Activated CD4-positive, CD25-positive, alpha-beta regulatory T cell treated with anti-CD3 and anti-CD28 coated beads, Interleukin-2, amount 50 U/mL, for 72 hours (primary cell): ENCODE results near the gene ADGRG1.

Experiments
- DNase-seq: peaks from one replicate; pipeline ENCODE4 v3.0.0; 2021

The ADGRG1 gene

DNA sequence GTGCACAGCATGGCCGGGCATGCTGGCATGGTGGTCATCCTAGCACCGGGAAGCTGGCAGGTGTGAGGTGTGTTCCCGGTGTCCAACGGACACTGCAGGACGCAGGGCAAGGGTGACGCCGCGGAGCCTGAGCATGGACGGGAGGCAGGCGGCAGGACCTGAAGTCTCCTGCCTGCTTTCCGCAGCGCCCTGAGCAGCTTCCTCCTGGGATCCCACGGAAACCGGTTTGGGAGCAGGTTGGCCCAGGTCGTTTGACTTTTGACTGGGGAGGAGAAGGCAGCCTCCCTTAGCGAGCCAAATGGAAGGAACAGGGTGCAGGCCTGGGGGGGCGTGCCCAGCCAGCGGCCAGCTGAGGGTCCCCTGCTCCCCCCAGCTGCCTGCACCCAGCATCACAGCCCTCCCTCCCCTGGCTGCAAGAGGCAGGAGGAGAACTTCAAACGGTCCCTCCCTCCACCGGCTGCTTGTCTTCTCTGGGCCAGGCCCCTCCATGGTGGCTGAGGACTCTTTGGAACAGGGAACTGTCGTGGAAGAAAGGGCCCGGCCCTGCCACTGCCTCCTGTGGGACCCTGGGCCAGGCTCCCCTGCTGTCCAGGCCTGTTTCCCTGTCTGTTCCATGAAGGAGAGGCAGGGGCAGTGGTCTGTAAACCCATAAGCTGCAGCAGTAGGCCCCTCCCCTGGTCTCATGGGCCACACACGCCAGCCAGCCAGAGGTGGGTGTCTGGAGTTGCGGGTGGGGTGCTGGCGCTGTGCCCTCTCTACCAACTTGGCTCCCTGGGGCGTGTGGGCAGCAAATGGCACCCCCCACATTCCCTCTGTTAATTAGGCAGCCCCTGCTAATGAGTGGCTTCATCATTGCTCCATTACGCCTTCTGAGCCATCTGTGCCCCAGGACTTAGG is 7.8 kb upstream of the ADGRG1 start:
- no peak for DNase-seq

DNA sequence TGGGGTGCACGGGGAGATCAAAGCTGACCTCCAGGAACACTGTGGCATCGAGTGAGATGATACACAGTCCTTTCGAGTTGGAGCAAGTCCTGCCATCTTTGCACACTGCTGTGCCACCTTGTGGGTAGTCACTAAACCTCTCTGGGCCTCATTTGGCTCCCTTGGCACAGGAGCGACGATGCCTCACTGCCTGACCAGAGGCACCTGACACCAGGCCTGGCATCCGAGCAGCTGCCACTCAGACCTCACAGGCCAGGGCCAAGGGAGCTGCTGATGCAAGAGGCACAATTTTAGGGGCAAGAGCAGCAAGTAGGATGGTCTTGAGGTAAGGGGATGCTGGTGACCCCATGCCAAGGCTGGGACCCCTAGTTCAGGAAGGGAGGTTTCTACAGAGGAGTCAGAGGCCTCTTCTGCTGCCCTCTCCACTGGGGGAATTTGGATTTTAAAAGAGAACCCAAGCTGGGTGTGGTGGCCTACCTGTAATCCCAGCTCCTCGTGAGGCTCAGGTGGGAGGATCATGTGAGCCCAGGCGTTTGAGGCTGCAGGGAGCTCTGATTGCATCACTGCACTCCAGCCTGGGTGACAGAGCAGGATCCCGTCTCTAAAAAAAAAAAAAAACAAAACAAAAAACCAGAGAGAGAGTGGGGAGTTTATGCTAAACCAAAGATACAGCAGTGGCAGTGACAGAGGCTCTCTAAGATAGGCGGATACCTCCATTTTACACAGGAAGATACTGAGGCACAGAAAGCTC is 6.7 kb upstream of the ADGRG1 start:
- no peak for DNase-seq

DNA sequence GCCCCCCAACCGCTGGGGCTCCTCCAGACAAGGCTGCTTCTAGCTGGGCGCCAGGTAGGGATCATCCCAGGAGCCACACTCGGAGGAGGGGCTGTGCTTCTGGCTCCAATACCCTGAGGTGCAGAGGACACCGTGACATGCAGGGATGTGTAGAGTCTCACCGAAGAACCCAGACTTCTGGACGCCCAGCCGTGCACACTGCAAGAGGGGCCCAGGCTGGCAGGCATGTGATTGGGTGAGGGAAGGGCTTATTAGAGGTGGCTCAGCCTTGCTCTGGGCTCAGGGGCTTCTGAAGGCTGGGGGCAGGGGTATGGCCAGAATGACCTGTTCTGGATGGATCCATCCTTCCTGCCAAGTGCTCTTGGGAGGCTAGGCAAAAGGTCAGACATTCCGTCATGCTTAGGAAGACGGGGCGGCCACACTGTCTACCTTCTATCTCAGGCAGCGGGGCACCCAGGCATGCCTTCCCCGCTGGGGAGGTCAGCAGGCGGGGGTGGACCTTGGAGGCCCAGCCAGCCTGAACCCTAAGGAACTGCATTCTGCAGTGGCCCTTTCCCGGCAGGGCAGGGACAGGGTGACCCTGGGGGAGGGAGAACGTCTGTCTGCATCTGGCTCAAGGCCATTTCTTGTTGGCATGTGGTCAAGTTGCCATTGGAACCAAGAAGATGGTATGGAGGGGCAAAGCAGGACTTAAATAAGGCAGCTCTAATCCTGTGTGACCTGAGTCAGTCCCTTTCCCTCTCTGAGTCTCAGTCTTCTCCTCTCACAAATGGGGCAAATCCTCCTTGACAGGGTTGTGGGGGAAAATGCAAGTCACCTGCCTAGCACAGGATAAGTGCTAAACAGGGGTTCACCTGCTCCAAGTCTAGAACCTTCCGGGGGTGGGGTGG is 5.8 kb upstream of the ADGRG1 start:
- no peak for DNase-seq

DNA sequence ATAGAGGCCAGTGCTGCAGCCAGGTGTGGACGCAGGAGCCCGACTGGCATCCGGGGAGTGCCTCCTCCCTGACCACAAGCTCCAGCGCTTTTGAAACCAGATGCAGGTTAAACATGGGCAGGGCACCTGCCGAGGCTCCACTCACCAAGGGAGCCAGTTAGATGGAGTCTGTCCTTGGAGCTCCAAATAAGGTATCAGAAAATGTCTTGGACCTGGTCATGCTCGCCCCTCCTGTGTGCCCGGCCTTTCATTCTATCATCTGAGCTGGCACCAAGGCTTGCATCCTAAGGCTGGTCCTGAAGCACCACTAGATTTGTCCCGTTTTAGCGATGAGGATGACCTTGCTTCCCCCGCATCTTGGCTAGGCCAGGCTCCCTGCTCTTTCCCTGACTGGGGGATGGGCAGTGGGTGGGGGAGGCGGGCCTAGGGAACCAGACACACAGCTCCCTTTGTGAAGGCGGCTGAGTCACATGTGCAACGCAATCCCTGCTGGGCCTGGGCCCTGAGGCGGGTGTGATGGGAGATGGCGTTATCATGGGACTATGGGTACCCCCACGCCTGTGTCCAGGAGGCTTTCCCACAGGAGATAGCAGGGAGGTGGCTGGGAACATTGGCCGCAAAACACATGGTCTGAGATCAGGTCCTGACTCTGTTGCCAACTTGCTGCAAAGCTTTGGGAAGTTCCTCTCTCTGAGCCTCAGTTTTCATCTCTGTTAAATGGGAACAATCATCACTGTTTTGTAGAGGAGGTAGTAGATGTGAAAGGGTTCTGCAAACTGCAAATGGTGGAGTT is 5.0 kb upstream of the ADGRG1 start:
- no peak for DNase-seq

DNA sequence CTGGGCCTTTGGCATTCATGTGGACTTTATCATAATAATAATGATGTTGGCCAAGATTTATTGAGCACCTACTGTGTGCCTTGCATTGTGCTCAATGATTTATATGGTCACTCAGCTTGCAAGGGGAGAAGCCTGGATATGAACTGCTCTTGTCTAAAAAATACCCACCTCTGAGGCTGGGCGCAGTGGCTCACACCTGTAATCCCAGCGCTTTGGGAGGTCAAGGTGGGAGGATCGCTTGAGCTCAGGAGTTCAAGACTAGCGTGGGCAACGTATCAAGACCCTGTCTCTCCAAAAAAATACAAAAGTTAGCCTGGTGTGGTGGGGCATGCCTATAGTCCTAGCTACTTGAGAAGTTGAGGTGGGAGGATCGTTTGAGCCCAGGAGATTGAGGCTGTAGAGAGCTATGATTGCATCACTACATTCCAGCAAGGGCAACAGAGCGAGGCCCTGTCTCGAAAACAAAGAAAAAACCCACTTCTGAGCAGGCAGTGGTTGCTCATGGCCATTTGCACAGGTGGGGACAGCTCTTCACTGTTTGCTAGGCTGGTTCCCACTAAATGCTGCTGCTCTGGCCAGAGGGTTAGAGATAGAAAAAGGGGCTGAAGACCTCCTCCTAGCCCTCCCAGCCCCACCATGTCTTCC is 4.3 kb upstream of the ADGRG1 start:
- no peak for DNase-seq

DNA sequence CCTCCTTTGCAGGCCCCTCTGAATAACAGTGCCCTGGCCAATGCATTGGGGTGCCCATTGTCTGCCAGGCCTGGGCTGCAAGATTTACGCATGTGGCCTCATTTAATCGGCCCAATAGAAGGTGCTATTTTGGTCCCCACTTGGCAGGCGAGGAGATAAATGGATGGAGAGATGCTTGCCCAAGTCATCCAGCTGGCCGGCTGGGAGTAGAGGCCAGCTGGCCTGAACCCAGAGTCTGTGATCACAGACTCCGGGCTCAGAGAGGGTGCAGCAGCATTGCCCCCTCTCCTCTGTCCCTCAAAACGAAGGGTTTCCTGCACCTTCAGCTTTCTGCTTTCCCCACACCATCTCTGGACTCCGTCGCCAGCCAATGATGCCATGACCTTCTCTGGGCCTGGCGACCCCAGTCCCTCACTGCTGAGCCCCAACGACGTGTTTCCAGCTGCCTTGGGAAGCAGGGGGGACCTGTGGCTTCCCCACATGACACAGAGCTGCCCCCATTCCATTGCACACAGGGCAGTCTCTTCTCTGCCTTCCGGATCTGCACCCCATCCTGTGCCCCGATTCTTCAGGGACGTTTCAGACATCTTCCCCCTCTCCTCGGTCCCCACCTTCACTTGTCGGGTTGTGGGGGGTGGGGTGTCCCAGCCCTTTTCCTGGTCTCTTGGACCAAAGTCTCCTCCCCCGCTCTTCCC is 3.5 kb upstream of the ADGRG1 start:
- DNase-seq: no peak

DNA sequence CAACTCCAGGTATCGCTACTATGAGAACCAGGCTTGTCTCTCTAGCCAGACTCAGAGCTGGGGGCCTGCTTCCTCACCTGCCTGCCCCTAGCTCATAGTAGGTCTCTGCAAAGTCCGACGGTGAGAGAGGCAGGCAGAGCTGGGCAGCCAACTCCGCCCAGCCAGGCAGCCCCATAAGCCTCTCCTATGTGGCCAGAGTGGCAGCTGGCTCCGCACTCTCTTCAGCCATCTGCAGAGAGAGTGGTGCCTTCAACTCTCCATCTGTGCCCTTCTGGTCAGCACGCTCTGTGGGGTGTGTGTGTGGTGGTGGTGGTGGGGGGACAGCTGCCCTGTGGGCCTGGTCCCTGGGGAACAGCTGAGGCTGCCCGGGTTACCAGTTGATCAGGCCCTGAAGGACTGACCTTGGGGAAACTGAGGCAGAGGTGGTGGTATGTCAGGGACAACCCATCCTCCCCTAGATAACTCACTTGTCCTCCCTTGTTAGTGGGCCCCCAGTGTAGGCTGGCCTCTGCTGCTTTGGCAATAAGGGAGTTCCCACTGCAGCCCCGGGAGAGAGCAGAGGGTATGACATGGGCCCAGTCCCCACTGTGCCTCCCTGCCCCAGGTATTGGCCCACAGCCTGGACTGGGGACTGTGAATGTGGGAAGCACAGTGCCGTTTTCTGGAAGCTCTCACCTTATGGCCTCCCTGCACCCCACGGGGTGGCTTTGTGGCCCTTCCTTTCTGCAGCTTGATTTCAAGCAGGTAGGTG is 1.8 kb upstream of the ADGRG1 start:
- no peak for DNase-seq

DNA sequence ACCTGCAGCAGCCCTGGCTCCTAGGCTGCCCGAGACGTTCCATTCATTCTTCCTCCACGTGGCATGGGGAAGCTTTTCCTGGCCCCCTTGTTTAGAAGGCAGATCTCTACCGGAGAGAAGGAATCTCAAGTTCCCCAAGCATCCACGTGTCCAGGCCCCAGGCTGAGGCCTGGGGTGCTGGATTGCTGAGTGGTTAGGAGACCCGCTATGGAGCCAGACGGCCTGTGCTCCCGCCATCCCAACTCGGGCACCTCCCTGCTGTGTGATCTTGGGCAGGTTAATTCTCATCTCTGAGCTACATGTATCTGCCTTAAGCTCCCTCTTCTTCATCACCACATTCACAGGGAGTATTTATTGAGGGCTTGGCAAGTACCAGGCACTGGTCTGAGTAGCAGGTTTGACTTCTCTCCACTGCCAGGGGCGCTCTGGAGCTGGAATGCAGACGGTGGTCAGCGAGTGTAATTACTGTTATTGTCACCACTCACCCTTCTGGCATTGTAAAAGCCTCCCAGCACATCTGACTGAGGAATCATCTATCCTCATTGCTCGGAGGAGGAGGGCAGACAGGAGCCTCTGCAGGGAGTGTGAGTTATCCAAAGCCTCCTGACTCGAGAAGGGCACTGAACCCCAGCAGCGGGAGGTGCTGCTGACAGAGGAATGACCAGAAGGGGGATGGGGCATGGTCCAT is 1.1 kb upstream of the ADGRG1 start:
- no peak for DNase-seq

DNA sequence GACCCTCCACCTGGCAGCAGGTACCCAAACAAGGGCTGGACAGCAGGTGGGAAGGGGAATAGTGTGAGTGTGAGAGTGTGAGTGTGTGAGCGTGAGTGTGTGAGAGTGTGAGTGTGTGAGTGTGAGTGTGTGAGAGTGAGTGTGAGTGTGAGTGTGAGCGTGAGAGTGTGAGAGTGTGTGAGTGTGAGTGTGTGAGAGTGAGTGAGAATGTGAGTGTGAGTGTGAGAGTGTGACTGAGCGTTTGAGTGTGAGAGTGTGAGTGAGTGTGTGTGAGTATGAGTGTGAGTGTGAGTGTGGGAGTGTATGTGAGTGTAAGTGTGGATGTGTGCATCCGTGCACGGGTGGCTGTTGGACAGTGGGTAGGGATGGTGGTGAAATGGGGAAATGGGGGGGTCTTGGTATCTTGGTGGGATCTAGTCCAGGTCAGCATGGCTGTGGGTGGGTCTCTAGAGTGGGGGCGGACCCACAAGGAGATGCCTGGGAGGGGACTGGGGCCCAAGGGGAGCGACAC is 408 bp downstream of the ADGRG1 start:
- DNase-seq: no peak

DNA sequence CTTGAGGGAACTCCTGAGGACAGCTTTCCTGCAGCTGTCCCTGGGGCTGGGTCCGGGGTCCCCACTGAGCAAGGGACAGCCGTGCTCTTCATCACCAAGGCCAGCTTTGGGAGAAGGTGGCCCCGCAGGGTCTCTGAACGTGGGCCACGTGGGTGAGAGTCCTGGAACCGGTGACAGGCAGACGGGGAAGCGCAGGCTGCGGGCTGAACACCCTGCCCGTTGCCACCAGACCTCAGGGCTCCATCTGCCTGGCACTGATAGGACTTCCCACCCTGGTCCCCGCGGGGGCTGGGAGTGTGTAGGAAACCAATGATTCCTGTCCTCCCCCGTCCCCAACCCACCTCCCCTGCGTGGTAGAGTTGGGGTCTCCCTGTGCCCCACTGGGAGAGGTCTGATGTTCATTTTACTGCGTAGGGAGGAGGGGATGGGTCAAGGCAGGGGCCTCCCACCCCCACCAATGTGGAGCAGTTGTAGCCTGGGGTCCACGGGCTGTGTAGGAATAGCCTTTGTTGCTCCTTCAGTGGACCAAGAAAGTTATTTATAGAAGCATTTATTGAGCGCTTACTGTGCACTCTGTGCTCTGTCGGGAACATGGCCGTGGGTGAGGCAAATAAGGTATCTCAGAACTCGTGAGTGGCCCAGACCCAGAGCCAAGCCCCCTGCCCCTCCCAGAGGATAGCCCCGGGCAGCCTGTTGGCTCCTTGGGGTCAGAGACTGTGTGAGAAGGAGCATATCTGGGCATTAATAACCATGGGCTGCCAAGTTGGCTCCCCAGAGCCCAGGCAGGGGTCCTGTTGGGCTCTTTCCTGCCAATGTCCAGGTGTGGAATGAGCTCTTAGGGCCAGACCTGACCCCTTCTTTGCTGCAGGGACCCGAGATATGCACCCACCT is 1.3 kb downstream of the ADGRG1 start:
- DNase-seq: no peak

DNA sequence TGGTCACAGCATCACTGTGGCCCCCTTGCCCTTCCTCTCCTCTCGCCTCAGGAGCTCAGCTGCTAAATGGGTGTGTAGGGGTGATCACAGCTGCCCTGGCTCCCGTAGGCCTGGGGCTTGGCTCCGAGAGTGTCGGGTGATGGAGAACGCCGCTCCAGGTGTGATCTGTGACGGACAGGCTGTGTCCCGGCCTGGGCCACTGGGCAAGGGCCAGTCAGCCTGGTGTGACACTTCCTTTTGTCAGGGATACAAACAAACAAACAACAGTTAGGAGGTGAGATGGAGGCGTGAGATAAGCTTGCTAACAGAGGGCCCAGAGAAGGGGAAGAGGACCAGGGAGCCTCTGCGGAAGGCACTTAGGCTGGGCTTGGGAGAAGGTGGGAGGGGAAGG is 2.0 kb downstream of the ADGRG1 start:
- no peak for DNase-seq

DNA sequence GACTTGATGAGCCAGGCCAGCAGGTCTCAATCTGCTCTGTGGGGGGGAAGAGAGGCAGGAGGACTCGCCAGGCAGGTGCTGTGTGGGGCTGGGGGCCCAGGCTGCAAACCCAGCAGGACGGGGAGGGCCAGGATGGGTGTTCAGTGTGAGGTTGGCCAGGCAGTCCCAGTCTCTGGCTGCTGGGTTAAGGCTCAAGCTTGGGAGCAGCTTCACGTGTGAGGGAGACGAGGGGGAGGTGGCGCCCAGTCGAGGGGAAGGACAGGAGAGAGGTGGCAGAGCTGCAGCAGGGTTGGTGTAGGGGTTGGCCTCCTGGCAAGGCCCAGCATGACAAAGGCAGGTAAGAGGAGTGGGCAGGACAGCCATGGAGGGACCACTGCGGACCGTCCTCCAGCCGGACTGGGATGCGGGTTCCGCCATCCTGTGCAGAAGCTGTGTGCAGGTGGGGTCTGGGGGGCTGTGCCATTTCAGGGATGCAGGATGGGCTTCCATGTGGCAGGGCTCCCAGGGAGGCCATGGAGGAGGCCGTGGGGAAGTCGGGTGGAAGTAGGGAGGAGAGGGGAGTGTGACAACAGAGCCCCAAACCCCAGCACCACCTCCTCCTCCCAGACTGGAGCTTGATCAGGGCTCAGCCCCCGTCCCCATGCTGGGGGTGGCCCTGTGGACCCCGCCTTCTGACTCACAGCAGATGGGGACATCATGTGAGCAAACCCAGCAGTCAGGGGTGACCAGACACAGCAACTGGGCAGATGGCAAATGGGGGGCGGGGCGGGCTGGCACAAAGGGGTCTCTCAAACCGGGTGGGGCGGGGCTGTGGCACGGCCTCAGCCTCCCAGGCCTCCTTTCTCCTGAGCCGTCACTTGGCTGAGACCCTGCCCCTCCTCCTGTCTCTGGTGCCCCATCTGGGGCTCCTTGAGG is 2.8 kb downstream of the ADGRG1 start:
- DNase-seq: no peak

DNA sequence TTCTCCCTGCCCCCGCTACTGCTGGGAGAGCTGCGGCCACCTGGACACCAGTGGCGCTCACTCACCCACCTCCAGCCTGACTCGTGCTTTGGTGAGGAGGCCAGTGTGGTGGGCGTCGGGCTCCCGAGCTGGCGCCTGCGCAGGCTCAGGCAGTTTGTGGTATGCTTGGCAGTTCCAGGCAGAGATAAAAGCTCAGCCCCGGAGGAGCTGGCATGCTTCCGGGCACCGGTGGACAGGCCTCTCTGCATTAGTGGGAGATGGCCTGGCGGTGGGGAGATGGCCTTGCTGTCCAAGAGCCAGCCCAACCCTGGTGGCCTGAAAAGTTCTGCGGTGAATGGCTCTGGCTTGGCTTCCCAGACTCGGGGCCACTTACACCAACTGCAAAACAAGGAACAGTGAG is 4.1 kb downstream of the ADGRG1 start:
- no peak for DNase-seq

DNA sequence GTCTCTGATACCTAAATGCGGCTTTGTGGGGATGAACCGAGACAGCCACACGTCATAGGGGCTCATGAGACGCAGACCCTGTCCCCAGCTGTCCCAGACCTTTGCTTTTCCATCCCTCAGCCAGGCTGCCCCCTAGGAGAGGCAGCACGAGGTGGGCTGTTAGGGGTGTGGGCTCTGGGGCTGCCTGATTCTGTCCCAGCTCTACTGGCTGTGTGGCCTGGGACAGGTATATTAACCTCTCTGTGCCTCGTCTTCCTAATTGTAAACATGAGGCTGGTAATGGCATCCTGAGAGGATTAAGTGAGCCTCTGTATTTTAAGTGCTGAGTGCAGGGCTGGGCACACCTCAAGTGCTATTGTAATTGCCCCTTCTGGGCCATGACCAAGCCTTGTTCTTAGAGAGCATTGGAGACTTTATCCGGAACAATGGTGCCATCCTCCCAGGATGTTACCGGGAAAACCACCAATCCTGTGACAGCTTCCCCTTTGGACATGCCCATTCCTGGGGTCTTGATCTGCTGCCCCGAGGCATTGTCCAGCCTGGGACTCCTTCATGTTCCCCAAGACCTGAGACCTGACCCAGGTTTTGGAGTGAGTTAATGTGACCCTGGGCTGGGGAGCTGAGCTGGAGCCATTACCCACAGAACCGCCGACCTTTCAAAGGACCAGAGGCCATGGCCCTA is 5.1 kb downstream of the ADGRG1 start:
- no peak for DNase-seq

DNA sequence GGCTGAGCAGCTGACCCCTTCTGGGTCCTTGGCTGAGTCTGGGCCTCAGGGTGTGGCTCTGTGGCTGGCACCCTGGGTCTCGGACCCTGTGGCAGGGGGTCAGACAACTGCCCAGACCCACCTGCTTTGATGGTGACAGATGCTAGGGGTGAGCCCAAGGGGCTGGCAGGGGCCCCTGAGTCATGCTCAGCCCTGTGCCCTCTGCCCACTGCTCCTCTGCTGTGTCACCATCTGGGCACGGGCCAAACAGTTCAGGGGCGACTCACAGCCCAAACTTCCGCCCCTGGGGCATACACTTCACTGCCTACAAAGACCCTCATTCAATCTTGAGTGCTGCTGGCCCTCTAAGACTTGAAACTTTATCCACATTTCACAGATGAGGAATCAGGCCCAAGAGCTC is 5.7 kb downstream of the ADGRG1 start:
- no peak for DNase-seq

DNA sequence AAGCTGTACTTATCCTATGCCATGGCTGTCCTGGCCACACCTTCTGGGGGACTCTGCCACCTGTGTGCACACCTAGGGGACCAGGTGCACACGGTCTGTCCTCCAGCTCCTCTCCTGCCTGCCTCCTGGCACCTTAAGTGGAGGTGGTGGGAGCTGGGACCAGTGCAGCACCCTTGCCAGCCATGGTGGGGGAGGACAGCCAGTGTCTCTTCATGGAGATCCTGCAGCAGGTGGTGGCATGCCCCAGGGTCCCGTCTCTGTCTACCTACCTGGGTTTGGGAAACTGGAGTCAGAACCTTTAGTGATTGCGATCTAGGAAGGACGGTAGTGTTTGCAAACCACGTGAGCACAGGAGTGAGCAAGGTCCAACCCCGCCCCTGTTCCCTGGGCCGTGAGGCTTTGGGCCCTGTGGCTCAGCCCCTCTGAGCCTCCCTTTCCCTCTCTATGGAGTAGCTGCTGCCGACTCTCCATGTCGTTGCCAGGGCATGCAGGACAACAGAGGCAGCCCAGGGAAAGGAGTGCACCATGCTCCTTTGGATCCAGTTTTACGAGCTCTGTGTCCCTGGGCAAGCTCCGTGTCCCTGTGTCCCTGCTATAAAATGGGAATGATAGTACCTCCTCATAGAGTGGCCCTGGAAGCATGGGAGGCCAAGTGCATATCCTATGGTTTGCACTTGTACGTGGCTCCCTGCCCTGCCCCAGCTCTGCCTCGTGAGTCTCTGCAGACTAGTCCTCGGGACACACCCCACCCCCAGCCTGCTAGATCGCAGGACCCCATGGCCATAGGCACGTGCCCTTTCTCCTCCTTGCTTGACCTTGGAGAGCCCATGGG is 7.1 kb downstream of the ADGRG1 start:
- DNase-seq: no peak
